Epithelial cell of proximal tubule (primary cell): ENCODE measurements around the gene OR51E1. TPM values are rescaled to one million over a fixed set of nuclear protein-coding genes. Genes with fewer than 3 reads are reported as not detected.

ENCODE experiments used
- DNase-seq: peaks from one replicate; pipeline ENCODE4 v3.0.0-alpha.2; 2011; ENCODE audit warnings: low read depth
- H3K4me3 ChIP-seq: 2 replicates; pipeline ENCODE4 v1.5.1; 2011; ENCODE audit warnings: low read depth, mild to moderate bottlenecking, low read length
- total RNA-seq: library from RNA; depleted of rRNA; stranded (reverse); fragments of >200 nt; gene quantifications from 2 replicates; pipeline ENCODE4 v1.2.3, GENCODE V29; 2015
- TF ChIP-seq, protein P1 (sequence below): conservative IDR thresholded peaks from 2 replicates; pipeline ENCODE4 v1.5.1; 2012; ENCODE audit warnings: low read depth, mild to moderate bottlenecking, low read length

OR51E1 gene
- total RNA-seq, 1 donor from 2014 or later, result not detected

DNA sequence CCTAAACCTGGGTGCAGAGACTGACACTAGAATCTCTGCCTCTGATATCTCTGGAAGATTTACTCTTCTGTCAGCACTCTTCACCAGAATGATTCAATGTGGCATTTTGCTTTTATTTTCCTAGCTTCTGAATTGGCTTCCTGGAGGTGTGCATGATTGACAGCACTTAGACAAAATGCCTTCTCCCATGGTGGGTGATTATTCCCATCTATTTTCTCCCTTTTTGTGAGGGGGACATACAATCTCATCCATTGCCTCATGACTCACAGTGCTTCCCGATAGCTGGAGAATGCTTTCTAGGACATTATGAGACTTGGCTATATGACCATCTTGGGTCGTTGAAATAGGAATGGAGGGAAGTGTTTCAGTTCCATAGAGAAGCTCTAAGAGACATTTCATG is 31.8 kb upstream of the OR51E1 start:
- TF ChIP-seq, protein P1, sequence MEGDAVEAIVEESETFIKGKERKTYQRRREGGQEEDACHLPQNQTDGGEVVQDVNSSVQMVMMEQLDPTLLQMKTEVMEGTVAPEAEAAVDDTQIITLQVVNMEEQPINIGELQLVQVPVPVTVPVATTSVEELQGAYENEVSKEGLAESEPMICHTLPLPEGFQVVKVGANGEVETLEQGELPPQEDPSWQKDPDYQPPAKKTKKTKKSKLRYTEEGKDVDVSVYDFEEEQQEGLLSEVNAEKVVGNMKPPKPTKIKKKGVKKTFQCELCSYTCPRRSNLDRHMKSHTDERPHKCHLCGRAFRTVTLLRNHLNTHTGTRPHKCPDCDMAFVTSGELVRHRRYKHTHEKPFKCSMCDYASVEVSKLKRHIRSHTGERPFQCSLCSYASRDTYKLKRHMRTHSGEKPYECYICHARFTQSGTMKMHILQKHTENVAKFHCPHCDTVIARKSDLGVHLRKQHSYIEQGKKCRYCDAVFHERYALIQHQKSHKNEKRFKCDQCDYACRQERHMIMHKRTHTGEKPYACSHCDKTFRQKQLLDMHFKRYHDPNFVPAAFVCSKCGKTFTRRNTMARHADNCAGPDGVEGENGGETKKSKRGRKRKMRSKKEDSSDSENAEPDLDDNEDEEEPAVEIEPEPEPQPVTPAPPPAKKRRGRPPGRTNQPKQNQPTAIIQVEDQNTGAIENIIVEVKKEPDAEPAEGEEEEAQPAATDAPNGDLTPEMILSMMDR, result no peak
- no peak for DNase-seq
- H3K4me3 ChIP-seq, result no peak overlapping the region

DNA sequence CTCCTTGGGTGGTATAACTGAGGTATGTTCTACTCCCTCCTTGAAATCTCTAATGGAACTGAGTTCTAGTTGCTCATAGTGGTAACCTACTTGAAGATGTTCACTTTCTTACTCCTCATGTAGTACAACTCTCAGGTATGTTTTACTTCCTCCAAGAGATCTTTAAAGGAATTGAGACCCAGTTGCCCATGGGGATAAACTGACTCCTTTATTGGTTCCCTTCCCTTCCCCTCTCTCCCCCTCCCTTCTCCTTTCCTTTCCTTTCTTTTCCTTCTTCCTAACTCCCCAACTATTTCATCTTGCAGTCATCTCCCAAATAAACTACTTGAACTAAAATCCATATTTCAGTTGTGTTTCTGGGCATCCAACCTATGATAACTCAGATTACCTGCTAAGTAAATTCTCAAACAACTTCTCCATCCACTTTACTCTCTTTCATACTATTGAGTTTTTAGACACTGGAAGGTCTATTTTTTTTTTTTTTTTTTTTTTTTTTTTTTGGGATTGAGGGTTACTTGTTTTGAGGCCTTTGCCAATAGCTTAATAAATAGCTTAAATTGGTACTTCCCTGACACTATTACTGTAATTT is 27.8 kb upstream of the OR51E1 start:
- no peak overlapping the region for H3K4me3 ChIP-seq
- DNase-seq, result no peak
- TF ChIP-seq, protein P1, result no peak

DNA sequence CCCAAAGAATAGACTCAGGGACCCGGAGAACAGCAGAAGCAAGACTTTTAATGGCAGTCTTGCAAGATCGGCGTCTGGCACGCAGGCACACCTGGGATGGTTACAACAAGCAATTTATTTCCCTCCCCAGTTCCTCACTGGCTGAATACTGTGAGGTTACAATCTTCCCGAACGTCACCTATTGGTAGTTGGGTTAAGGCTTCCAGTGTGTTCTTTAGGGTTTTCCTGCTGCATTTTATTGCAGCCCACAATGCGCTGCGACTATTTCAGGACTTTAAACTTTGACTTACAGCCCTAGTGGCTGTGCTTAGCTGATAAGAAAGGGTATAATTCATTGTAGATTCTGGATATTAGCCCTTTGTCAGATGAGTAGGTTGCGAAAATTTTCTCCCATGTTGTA is 24.3 kb upstream of the OR51E1 start:
- no peak overlapping the region for H3K4me3 ChIP-seq
- TF ChIP-seq, protein P1, result no peak
- no peak for DNase-seq

DNA sequence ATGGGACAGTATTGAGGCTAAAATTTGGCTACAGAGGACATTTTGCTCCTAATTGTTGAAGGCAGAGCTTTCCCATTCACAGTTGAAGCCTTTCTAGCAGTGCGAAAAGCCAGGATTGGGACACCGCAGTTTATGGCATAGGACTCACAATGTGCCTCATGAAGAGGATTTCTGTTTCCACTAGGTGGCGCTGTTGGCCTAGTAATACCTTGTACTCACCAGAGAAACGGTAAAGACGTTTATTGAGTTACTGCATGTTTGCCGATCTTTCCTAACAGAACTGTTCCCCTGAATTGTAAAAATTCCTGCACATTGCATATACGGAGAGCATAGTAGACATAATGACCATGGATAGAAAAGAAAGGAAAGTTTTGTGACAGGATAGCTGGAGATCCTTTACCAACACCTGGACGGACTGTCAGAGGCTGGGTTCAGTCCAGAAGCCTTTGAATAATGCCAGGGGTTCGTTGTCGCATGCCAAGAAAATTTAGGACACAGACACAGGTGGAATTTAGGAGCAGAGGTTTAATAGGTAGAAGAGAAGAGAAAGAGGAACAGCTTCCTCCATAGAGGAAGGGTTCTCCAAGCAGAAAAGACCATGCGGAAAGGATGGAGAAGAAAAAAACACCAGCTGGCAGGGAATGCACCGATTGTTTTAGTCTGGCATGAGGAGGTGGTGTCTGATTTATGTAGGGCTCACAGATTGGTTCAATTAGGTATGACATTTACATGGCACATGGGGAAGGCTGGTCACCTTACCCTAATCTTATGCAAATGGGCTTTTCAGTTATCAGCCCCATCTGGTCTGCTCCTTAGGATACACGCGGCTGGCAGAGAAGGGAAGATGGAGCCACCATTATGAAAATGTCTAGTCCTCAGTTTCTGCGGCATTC is 17.3 kb upstream of the OR51E1 start:
- DNase-seq, result peak; percentile 32
- TF ChIP-seq, protein P1, result peak; percentile 80

DNA sequence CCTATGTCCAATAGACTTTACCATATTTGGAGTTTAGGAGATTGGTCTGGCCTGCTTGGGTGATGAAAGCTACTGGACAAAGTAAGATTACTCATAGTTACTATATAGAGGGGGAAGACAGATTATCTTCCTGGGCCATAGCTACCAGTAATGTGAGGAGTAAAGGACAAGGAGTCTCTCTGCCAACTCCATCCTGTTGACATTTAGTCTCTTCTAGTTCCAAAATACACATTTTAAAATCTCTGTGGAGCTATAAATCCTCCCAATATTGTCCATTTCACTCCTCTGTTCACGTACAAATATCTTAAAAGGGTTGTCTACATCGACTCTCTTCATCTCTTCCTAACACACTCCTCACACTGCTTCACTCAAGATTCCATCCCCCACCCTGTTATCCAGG is 7.6 kb upstream of the OR51E1 start:
- DNase-seq, result no peak
- no peak overlapping the region for H3K4me3 ChIP-seq
- TF ChIP-seq, protein P1, result no peak

More for the DNA sequence above, 17.3 kb upstream of the OR51E1 start:
- no peak overlapping the region for H3K4me3 ChIP-seq

DNA sequence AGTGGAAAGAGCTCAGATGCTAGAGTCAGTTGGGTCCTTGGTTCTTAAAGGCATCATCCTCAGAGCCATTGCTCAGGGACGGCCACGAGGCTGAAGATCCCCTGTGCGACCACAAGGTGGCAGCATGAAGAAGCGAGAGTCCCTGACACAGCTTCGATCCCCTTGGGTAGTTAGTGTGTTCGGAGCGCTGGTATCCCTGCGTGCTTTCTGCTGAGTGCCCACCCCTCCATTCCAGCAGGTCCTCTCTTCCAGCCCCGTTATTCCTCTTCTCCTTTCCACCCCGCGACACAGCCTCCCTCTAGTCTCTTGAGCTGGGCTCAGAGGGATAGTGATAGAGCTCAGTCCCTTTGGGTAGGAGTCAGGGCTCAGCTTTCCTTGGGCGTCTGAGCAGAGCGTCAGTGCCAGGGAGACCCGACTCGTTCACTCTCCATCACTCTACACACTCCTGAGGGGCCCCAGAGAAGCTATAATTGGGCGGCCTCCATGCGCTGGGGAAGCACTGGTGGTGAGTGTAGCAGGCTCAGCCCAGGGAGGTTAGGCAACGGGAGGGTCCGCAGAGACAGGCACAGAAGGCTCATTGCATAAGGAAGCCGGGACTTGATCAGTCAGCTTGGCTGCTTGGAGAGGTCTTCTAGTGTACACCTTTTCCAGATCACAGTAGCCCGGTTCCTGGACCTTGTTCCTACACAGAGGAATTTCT is 6.7 kb upstream of the OR51E1 start, which contains the start of gene OR51D1:
Gene OR51D1, plus strand, starts transcription at position 516 of the 700 bp plus-strand sequence. CDS start 2,314 bp downstream, outside the sequence.
- H3K4me3 ChIP-seq, result peak within 1 kb of the TSS; percentile 20
- TF ChIP-seq, protein P1, result peak; percentile 96
- peak; percentile 2 for DNase-seq
